K562 (cell line): ENCODE data around the gene FRRS1. TPM values are rescaled to one million over a fixed set of nuclear protein-coding genes. Genes with fewer than 3 reads are reported as not detected.
A peak's percentile ranks its signal among the peaks of the same experiment; 100 is the strongest.

Experiments
- ADNP ChIP-seq: fragments of 200-800 bp; sonication (Bioruptor generic); IDR thresholded peaks from 2 replicates; pipeline ENCODE4 v1.6.1; 2016; ENCODE audit warnings: missing genetic modification characterization, missing compliant biosample characterization
- CBFA2T3 ChIP-seq: fragments of 450-650 bp; IDR thresholded peaks from 2 replicates; pipeline ENCODE4 v1.6.1; 2017
- CHD7 ChIP-seq: fragments of 200-600 bp; sonication (generic); IDR thresholded peaks from one replicate; pipeline ENCODE4 v1.6.1; 2012; ENCODE audit warnings: mild to moderate bottlenecking, low read depth, low read length, inconsistent platforms
- DPF2 ChIP-seq: fragments of 450-650 bp; IDR thresholded peaks from 2 replicates; pipeline ENCODE4 v1.6.1; 2016
- EP400 ChIP-seq: fragments of 450-650 bp; IDR thresholded peaks from 2 replicates; pipeline ENCODE4 v1.6.1; 2017; ENCODE audit warnings: antibody characterized with exemption, mild to moderate bottlenecking, moderate library complexity
- JUND ChIP-seq, 2 experiments: IDR thresholded peaks; 2 replicates in 1 of 2; 3 replicates in 1 of 2; pipeline ENCODE4 v1.6.1; 2011; ENCODE audit warnings: borderline replicate concordance in 2 of 2, low read depth in 2 of 2, low read length in 2 of 2, improper control_type of control experiment in 1 of 2, missing biosample characterization in 1 of 2, missing genetic modification characterization in 1 of 2, missing genetic modification reagents in 1 of 2
- LEF1 ChIP-seq: fragments of 450-650 bp; IDR thresholded peaks from 2 replicates; pipeline ENCODE4 v1.6.1; 2016; ENCODE audit warnings: mild to moderate bottlenecking
- MIER1 ChIP-seq: fragments of 450-650 bp; IDR thresholded peaks from 2 replicates; pipeline ENCODE4 v1.6.1; 2016; ENCODE audit warnings: antibody characterized with exemption, mild to moderate bottlenecking, low read depth
- NELFE ChIP-seq: IDR thresholded peaks from 2 replicates; pipeline ENCODE4 v1.6.1; 2011; ENCODE audit warnings: mild to moderate bottlenecking; ENCODE audit not compliant: insufficient read depth, insufficient read length
- RFX5 ChIP-seq: IDR thresholded peaks from 2 replicates; pipeline ENCODE4 v1.6.1; 2011; ENCODE audit warnings: low read depth, mild to moderate bottlenecking, improper control_type of control experiment, low read length
- SIN3B ChIP-seq: fragments of 450-650 bp; IDR thresholded peaks from 2 replicates; pipeline ENCODE4 v1.6.1; 2017; ENCODE audit warnings: low read depth, mild to moderate bottlenecking, moderate library complexity
- TAL1 ChIP-seq: fragments of 450-650 bp; IDR thresholded peaks from 2 replicates; pipeline ENCODE4 v1.6.1; 2016; ENCODE audit warnings: mild to moderate bottlenecking
- USF1 ChIP-seq: sonication (generic); formaldehyde crosslinking; IDR thresholded peaks from 2 replicates; pipeline ENCODE4 v1.9.0; 2022; ENCODE audit warnings: mild to moderate bottlenecking, missing genetic modification reagents
- ZC3H8 ChIP-seq: fragments of 450-650 bp; IDR thresholded peaks from 2 replicates; pipeline ENCODE4 v1.6.1; 2017
- ZNF512 ChIP-seq: IDR thresholded peaks from 2 replicates; pipeline ENCODE4 v1.6.1; 2016; ENCODE audit warnings: missing genetic modification characterization, missing compliant biosample characterization
- polyA plus RNA-seq, 8 experiments: library from polyadenylated mRNA; depleted of rRNA in 4 of 8; stranded (reverse) in 5 of 8; unstranded in 3 of 8; fragments of >200 nt; fragmentation: Nextera tagmentation in 2 of 8; fragmentation: Illumina TruSeq in 1 of 8; extraction: Ambion mirVana in 2 of 8; extraction: Trizol in 1 of 8; gene quantifications; 2 replicates each; pipeline versions ENCODE4 v1.2.1 to v1.2.3, GENCODE V29; 2011 to 2014; ENCODE audit warnings: inconsistent platforms in 1 of 8, missing spikeins in 1 of 8
- total RNA-seq, 7 experiments: library from RNA; depleted of rRNA in 6 of 7; stranded (reverse); fragments of >200 nt in 6 of 7; fragmentation: Illumina TruSeq in 2 of 7; extraction: Trizol in 2 of 7; gene quantifications; 2 replicates each; pipeline versions ENCODE4 v1.2.1 to v1.2.3, GENCODE V29; 2011 to 2021; ENCODE audit warnings: low replicate concordance in 1 of 7

Gene FRRS1
- total and polyA plus RNA-seq, 9 of the 15 experiments (the other 6 are each of a cell fraction or from before 2014, with no cell fraction given) = 0.87 to 54.0 (median 23.7) TPM

DNA sequence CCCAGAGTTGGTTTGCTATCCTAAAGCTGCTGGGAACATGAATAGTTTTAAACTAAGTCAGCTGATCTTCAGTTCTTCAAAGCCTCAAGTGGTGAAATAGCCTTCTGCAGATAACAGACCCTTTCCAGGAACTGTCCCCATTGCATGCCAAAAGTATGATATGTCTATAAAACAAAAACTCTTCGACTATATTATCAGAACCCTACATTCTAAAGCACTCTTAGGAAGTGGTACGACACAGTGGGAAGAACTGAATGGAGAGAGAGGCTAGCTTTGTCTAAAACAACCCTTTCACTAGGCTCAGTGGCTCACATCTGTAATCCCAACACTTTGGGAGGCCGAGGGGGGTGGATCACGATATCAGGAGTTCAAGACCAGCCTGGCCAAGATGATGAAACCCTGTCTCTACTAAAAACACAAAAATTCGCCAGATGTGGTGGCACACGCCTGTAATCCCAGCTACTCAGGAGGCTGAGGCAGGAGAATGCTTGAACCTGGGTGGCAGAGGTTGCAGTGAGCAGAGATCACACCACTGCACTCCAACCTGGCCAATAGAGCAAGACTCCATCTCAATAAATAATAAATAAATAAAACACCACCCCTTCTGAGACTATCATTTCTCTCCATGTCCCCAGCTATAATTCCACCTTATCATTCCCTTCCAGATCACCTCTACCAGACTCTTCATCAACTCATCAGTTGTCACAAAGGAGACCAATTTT, 2.2 kb upstream of the FRRS1 start (continued):
- TF ChIP-seq CHD7 (no peak), ZC3H8 (no peak), EP400 (peak; percentile 55; the same call in 1 of the 2 replicates), RFX5 (no peak), SIN3B (no peak), MIER1 (0 out of 2 replicates have a peak, but pooled peaks have one; percentile 42), NELFE (no peak), TAL1 (peak; percentile 39), ZNF512 (tag) (no peak), CBFA2T3 (peak; percentile 80), ADNP (tag) (peak; percentile 90), DPF2 (peak; percentile 89), JUND (IDR thresholded peaks at IDR 0.05; ENCODE audit: borderline replicate concordance, low read depth, low read length) (peak; percentile 42), JUND (tag; IDR thresholded peaks at IDR 0.05; ENCODE audit: borderline replicate concordance, low read depth, low read length) (no peak; the same call in 2 of the 3 replicates), LEF1 (peak; percentile 65), USF1 (CRISPR knock-in tag) (no peak)
